Hematopoietic multipotent progenitor cell treated with erythropoietin and hydrocortisone succinate and interleukin-3 and kit ligand, for 6 days (in vitro differentiated cells): ENCODE data around the gene C2CD4C.
"Not testable (repeated sequence)": the region's sequence is repeated elsewhere in the genome, so short reads cannot be mapped to it uniquely, and the experiment has no call there.

ENCODE experiments used
- DNase-seq: peaks from one replicate; pipeline ENCODE4 v3.0.0-alpha.2; 2015

C2CD4C gene

GRCh38 chr19:408902-409515 is at the start of gene C2CD4C:
Gene C2CD4C, minus strand, starts transcription at chr19:409147. Its CDS starts 786 bp downstream, at chr19:408361.
- DNase-seq: peak; percentile 25

- DNase-seq: no peak
Measured at GRCh38 chr19:458091-459042, 49.4 kb upstream of the C2CD4C start.

GRCh38 chr19:457636-458035 is 48.7 kb upstream of the C2CD4C start:
- DNase-seq: no peak

GRCh38 chr19:456547-457110 is 47.7 kb upstream of the C2CD4C start:
- DNase-seq: no peak

GRCh38 chr19:455851-456546 is 47.1 kb upstream of the C2CD4C start:
- no peak for DNase-seq

GRCh38 chr19:455031-455705 is 46.2 kb upstream of the C2CD4C start:
- DNase-seq: no peak

- no peak for DNase-seq
Measured at GRCh38 chr19:453606-454005, 44.7 kb upstream of the C2CD4C start.

- no peak for DNase-seq
Measured at GRCh38 chr19:452829-453228, 43.9 kb upstream of the C2CD4C start.

GRCh38 chr19:450912-451481 is 42.0 kb upstream of the C2CD4C start:
- not testable (repeated sequence) for DNase-seq

GRCh38 chr19:449916-450315 is 41.0 kb upstream of the C2CD4C start:
- DNase-seq: no peak

- DNase-seq: no peak
Measured at GRCh38 chr19:447816-448560, 39.0 kb upstream of the C2CD4C start.

- no peak for DNase-seq
Measured at GRCh38 chr19:447064-447426, 38.1 kb upstream of the C2CD4C start.

GRCh38 chr19:444677-445210 is 35.8 kb upstream of the C2CD4C start:
- no peak for DNase-seq

- DNase-seq: no peak
Measured at GRCh38 chr19:443005-443404, 34.1 kb upstream of the C2CD4C start.

GRCh38 chr19:442085-442484 is 33.1 kb upstream of the C2CD4C start:
- no peak for DNase-seq

- DNase-seq: peak; percentile 13
Measured at GRCh38 chr19:441213-441836, 32.4 kb upstream of the C2CD4C start.

GRCh38 chr19:440391-441212 is 31.7 kb upstream of the C2CD4C start:
- DNase-seq: no peak

- DNase-seq: no peak
Measured at GRCh38 chr19:439167-439900, 30.4 kb upstream of the C2CD4C start.

- no peak for DNase-seq
Measured at GRCh38 chr19:438416-438958, 29.5 kb upstream of the C2CD4C start.
